Pulmonary artery endothelial cell (primary cell): Measurements from ENCODE around the gene CEMP1. TPM values are rescaled to one million over a fixed set of nuclear protein-coding genes. Genes with fewer than 3 reads are reported as not detected.
"Not testable (repeated sequence)": the region's sequence is repeated elsewhere in the genome, so short reads cannot be mapped to it uniquely, and the experiment has no call there.

Experiments
- DNase-seq: peaks from one replicate; pipeline ENCODE4 v3.0.0-alpha.2; 2011; ENCODE audit warnings: low read depth, low spot score
- total RNA-seq: library from RNA; depleted of rRNA; stranded (reverse); fragments of >200 nt; gene quantifications from 2 replicates; pipeline ENCODE4 v1.2.3, GENCODE V29; 2014

CEMP1 gene
- total RNA-seq, 1 donor from 2014 or later, result not detected

DNA sequence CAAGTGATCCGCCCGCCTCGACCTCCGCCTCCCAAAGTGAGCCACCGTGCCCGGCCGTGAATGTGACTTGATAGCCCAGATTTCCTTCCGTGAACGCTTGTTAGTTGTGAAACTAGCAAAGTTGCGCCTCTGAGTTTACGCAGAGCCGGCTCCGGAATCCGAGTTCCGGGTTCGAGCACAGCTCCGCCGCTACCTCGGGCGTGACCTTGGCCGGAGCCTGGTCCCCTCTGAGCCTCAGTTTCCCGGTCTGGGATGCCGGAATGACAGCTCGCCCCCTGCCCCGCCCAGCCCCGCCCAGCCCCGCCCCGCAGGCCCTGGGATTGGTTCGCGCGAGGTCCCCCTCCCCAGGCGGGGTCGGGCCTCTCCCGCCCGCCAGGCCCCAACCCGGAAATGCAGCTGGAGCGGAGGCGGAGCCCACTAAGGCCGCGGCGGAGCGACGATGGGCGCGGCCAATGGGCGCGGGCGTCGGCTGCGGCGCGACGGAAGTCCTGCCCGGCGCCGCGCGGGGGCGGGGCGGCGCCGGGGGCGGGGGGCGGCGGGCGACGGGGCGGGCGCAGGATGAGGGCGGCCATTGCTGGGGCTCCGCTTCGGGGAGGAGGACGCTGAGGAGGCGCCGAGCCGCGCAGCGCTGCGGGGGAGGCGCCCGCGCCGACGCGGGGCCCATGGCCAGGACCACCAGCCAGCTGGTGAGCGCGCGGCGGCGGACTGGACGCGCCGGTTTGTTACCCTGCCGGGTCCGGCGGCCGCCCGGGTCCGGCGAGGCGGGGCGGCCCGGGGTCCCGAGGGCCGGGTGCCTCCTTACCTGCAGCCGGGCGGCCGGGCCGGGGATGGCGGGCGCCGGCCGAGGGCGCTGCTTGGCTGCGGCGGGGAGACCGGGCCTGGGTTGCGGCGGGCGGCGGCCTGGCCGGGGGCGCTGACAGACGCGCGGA, 6.5 kb upstream of the CEMP1 start, which contains the start of gene PDPK1:
Gene PDPK1 (plus strand): TSS at position 571 of the 929 bp plus-strand sequence. CDS start 92 bp downstream, at position 663.
- DNase-seq, result peak; percentile 81

DNA sequence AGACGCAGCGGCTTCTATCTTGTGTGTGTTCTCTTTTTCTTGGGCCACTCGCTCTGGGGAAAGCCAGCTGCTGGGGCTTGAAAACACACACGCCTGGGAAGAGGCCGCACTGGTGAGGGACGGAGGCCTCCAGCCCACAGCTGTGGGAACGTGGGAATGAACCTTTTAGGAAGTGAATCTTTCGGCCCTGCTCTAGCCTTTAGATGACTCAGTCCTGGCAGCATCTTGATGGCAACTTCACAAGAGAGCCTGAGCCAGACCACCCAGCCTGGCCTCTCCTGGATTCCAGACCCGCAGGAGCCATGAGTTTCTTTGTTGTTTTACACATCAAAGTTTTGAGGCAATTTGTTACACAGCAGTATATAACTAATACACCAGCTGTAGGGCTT, 4.4 kb upstream of the CEMP1 start:
- DNase-seq, result no peak

DNA sequence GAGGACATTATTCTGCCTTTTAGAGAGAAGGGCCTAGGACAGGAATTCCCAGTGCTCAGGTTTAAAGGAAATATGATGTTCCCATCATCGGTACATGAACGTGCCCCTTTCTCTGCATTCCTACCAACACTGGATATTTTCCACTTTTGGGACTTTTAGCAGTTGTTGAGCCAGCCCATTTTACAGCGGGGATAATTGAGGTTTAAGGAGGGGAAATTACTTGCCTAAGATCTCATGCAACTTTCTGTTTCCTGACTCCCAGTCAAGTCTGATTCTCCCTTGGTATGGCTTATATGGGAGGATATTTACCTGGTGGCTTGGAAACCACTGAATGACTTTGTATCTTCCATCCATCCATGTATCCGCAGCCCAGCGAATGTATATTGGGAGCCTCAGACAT, 3.1 kb upstream of the CEMP1 start:
- not testable (repeated sequence) for DNase-seq

DNA sequence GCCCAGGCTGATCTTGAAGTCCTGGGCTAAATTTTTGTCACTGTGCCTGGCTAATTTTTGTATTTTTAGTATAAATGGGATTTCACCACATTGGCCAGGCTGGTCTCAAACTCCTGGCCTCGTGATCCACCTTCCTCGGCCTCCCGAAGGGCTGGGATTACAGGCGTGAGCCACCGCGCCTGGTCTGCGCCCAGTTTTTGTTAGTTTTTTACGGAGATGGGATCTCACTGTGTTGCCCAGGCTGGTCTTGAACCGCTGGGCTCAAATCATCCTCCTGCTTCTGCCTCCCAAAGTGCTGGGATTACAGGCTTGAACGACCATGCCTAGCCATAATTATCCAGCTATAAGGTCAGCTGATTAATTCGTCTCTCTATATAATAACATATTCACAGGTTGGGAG, 2.7 kb upstream of the CEMP1 start:
- DNase-seq, result no peak

DNA sequence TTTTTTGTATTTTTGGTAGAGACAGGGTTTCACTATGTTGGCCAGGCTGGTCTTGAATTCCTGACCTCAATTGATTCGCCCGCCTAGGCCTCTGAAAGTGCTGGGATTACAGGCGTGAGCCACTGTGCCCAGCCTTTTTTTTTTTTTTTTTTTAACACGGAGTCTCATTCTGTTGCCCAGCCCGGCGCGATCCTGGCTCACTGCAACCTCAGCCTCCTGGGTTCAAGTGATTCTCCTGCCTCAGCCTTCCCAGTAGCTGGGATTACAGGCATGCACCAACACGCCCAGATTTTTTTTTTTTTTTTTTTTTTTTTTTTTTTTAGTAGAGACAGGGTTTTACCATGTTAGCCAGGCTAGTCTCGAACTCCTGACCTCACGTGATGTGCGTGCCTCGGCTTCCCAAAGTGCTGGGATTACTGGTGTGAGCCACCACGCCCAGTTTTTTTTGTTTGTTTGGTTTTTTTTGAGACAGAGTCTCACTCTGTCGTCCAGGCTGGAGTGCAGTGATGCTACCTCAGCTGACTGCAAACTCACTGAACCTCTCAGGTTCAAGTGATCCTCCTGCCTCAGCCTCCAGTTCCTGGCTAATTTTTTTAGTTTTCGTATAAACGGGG, 2.0 kb upstream of the CEMP1 start:
- not testable (repeated sequence) for DNase-seq

DNA sequence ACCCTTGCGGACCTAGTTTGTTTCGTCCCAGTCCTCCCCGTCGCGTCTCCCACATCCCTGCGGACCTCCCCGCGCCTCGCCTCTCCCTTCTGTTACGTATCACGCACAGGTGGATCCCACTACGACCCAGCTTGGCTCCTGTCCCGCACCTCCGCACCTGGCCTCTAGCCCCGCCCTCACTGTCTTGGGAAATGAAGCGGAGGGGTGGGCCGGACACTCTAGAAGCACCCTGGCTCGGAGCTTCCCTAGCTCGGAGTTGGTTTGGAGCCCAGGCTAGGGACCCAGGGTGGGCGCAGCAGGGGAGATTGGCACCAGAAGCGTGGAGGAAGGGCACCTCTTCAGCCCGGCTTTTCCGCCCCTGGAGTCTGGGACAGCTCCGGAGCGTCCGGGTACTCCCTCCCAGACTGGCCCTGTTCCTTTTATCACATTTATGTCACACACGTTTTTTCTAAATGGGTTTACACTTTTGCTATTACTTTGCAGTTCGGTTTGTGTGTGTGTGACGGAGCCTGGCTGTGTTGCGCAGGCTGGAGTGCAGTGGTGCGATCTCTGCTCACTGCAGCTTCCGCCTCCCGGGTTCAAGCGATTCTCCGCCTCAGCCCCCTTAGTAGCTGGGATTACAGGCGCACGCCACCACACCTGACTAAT, 1.4 kb upstream of the CEMP1 start:
- no peak for DNase-seq

DNA sequence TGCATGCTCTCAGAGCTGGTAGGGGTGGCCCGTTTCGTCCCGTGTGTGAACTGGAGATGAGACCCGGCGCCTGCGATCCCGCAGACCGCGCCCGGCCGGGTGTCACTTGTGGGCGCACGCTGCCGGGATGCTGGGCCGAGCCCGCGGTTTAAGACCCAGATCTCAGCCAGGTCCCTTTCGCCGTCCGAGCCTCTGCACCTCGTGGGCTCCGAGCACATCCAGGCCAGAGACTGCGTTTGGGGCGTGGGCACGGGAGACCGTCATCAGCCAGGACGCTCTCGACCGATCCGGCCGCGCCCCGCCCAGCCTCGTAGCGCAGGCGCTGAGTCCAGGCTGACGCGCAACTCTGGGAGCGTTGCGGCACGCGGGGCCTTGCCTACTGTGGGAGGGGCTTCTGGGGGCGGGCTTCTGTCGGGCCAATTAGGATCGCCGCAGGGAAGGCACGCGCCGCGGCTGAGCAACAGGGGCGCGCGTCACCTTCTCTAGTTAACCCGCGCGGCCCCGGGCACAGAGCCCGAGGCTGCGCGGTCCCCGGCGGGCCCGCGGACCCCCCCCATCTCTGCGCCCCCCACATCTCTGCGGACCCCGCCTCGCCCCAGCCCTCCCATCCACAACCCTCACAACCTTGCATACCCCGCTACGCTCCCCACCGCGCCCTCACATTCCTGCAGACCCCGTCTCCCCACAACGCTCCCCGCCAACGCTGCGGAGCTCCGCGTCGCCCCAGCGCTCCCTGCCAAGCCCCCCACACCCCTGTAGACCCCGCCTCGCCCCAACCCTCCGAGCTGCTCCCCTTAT, 687 bp upstream of the CEMP1 start:
- DNase-seq, result peak; percentile 83

DNA sequence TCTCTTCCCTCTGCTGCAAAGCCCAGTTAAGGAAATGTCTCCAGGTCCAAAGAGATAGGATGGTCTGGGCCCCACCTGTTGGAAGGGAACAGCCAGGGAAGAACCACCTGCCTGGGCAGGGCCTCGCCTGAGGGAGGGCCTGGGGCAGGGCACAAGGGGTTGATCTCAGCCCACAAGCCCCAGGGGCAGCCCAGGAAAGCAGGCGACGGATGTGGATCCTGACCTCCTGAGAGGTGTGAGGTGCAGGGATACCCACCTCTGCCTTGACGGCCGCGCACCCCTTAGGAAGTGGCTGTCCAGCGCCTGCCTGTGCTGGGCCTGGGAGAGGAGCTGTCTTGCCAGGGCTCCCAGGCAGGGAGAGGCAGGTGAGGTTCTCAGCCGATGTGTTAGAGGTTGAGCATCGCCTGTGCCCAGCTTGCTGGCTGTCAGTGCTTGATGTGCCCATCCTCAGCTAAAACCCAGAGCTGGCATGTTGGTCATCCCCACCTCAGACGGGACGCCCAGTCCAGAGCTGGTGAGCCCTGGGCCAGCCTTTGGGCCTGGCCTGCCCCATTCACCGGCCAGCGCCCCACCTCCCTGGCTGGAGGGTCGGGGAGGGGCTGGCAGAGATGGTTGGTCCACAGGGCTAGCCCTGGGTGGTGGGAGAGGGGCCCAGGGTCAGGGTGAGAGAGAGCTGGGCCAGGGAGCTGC, 434 bp downstream of the CEMP1 start:
- no peak for DNase-seq

DNA sequence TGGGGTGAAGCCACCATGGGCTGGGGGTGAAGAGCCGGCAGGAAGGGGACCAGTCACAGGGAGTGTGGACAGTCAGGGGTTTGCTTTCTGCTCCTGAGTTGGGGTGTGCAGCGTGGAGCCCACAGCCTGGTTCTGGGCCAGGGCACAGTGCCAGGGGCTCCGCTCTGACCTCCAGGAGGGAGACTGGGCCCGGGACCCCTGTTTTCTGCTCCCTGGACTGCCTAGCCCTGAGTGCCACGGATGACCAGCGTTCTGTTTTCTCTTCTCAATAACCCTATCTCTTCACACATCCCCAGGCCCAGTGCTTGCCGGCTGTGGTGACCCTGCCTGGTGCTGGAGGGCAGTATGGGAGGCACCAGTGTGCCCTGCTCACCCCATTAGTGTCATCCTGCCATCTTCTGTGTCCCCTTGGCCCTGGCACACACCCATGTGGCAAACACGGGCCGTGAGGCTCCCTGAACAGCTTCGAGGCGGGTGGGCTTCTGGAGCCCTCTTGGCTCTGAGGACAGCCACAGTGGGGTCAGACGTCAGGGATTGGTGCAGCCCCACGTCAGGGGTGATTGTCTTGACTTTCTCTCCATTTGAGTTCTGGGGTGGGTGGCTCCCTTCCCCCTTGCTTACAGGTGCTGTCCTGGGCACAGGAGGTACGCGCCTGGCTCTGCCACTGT, 1.1 kb downstream of the CEMP1 start:
- no peak for DNase-seq

DNA sequence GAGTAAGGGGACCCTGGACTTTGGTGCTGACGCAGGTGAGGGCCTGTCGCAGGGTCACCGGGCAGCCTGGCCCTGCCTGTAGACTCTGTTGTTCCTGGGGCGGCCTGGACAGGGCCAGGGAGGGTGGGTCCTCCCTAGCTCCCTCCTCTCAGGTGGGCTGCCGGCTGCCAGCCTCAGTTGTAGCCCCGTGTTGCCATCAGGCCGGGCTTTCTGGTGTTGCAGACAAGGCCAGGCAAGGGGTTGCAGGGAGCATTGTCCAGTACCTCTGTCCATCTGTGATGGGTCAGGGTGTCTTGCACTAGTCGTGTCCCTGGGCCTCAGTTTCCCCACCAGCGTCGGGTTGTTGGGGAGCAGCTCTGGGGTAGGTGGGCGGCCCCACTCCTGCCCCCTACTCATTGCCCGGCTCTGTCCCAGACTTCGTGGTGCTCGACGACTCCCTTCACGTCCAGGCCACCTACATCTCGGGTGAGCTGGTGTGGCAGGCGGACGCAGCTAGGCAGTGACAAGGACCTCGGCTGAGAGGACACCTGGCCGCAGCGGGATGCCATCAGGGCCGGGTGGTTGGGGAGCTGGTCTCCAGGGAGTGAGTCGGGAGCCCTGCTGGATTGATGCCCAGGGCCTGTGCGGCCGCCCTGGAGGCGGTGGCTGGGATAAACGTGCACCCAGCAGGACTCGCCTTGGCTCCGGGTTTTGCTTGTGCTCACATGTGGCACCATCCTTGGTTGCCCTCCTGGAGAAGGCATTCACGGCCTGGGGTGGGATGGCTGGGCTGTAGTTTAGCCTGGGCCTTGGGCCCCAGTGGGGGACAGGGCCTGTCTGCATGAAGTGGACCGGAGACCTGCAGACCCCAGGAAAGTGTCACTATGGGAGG, 1.9 kb downstream of the CEMP1 start:
- no peak for DNase-seq

DNA sequence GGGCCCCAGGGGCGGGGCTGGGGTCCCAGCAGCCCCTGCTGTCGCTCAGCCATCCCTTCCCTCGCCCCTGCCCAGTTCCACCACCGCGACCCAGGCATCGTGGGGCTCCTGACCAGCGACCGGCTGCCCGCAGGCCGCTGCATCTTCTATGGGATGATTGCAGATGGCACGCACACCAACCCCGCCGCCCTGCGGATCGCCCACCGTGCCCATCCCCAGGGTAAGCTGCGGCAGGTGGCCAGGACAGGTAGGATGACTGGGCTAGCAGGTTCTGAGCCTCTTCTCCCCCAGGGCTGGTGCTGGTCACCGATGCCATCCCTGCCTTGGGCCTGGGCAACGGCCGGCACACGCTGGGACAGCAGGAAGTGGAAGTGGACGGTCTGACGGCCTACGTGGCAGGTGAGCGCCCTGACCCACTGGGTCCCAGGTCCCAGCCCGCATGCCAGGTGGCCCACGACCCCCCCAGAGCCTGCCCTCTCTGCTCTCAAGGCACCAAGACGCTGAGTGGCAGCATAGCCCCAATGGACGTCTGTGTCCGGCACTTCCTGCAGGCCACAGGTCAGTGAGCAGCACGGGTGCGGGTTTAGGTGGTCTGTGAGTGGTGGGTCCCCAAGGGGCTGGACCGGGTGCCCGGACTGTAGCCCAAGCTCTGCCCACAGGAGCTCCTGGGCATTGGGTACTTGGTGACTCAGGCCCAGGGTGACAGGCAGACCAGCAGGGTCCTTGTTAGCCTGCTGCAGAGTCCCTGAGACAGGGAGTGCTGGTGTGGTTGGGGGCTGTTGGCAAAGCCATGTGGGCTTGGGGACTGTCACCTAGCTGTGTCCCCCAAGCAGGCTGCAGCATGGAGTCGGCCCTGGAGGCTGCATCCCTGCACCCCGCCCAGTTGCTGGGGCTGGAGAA, 2.8 kb downstream of the CEMP1 start:
- no peak for DNase-seq

DNA sequence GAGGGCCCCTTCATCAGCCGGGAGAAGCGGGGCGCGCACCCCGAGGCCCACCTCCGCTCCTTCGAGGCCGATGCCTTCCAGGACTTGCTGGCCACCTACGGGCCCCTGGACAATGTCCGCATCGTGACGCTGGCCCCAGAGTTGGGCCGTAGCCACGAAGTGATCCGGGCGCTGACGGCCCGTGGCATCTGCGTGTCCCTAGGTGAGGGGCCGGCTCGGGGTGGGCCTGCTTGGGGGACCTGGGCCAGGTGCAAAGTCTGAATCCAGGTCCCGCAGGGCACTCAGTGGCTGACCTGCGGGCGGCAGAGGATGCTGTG, 3.5 kb downstream of the CEMP1 start:
- DNase-seq, result no peak

DNA sequence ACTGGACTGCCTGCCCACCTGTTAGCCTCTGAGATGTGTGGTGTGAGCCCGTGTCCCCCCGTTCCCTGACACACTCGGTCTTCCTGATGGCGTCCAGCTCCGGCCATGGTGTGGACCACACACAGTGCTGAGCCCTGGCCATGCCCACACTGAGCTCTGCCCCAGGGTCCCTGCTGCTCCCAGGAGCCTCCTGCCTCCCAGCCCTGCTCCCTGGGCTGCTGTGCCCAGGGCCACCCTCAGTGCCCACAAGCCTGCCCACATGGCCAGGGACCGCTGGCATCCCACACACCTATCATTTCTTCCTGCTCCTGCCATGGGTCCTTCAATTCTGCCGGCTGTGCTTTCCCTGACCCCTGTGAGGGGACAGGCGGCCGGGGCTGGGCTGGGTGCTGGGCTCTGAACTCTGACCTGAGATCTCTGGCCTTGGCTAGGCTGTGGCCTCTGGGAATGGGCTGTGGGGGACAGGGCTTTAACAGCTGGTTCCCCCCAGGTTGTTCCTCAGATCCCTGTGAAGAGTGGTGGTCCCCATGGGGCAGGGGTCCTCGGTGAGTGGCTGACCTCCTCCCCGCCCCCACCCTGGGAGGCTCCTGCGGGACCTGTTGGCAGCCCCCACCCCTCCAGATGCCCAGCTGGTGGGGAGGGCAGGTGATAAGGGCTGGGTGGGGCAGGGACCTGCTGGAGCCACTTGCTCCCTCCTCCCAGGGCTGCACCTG, 4.0 kb downstream of the CEMP1 start:
- no peak for DNase-seq

DNA sequence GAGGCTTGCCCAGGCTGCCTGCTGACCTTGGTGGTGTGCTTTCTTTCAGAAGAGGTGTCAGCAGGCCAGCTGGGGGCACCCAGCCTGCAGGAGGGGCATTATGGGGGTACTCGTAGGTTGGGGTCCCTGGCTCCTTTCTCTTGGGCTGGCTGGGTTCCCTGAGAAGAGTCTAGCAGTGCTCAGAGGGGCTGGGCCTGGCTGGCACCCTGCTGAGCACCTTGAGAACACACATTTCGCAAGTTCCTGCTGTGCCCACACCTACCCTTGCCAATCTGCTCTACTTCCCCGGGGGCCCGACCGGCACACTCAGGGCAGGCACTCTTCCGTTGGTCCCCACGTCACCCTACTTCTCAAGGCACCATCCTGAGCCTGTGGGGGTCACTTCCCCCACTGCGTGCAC, 5.1 kb downstream of the CEMP1 start:
- DNase-seq, result no peak

DNA sequence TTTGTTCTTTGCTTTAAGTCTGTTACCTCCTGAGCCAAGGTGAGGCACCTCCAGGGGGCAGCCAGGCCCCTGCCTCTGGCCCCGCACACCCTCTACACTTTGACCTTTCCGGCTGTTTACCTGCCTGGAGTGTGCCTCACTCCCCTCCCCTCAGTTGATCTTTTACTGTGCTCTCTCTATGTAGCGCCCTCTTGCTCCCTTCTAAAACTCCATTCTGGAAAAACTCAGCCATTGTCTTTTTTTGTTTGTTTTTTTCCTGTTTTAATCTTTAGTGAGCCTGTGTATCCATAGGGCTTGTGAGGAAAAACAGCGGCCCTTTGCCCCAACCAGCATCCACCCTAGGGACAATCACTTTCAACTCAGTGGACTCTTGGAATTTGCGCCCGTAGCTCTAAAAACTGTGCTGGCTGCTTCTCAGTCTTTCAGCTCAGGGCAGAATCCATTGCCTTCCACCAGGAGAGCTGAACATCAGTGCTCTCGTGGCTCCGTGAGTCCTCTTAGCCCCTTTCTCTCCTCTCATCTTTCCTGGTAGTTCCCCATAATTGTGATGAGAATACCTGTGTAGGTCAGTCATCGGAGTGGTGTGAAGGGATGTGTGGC, 6.8 kb downstream of the CEMP1 start:
- DNase-seq, result no peak

DNA sequence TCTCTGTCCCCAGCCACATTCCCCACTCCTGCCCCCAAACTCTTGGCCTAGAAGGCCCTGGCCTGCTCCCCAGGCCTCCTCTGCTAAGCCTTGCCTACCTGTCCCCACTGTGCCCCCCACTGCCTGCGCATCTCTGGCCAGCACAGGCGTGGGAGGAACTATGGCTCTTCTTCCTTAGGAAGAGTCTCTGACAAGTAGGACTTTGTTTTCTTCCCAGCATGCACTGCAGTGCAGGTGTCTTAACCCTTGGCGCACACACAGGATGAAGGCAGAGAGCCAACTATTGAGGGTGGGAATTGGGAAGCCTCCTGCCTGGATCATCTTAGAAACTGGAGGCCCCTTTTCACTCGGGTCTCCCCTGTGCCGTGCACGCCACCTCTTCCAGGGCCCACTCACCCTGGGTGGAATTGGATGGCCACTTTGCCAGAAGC, 7.4 kb downstream of the CEMP1 start:
- DNase-seq, result no peak

DNA sequence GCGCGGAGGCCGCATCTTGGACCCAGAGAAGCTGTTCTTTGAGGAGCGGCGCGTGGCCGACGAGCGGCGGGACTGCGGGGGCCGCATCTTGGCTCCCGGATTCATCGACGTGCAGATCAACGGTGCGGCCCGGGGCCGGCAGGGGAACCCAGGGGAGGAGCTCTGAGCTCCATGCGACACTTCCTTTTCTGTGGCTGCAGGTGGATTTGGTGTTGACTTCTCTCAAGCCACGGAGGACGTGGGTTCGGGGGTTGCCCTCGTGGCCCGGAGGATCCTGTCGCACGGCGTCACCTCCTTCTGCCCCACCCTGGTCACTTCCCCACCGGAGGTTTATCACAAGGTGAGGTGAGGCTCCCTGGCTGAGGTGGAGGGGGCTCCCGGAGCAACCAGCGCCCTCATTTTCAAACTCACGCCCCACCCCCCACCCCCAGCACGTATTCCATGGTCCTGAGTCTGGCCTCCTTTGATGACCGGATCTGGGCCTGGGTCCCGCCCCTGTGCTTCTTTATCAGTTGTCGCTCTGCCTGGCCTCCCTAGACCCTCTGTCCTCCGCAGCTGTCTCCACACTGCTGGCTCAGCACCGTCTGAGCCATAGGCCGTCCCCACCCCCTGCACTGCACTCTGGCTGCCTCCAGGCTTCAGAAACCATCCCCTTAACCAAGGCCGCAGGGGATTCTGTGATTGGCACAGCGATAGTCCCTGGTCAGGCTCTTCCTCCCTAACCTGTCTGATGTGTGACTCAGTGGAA, 10.2 kb downstream of the CEMP1 start:
- DNase-seq, result no peak
